H9 (cell line): ENCODE data around the gene AOC1. TPM values are rescaled to one million over a fixed set of nuclear protein-coding genes. Genes with fewer than 3 reads are reported as not detected.

Source experiments
- DNase-seq: peaks from one replicate; pipeline ENCODE4 v3.0.0-alpha.2; 2017
- H2AFZ ChIP-seq: one replicate; pipeline ENCODE4 v1.6.1; 2013; ENCODE audit warnings: mild to moderate bottlenecking, low read length, control low read depth, moderate library complexity
- H2AK5ac ChIP-seq: 2 replicates; pipeline ENCODE4 v1.6.1; 2013; ENCODE audit warnings: low read length, control low read depth, mixed read lengths; ENCODE audit not compliant: insufficient read length
- H2BK120ac ChIP-seq: one replicate; pipeline ENCODE4 v1.6.1; 2013; ENCODE audit warnings: low read depth, mild to moderate bottlenecking, low read length, control low read depth, inconsistent platforms; ENCODE audit not compliant: poor library complexity, severe bottlenecking
- H2BK12ac ChIP-seq: 2 replicates; pipeline ENCODE4 v1.6.1; 2013; ENCODE audit warnings: low read length, control low read depth, mixed read lengths, low read depth; ENCODE audit not compliant: insufficient read length
- H2BK15ac ChIP-seq: 2 replicates; pipeline ENCODE4 v1.6.1; 2013; ENCODE audit warnings: low read depth, low read length, control low read depth
- H2BK20ac ChIP-seq: one replicate; pipeline ENCODE4 v1.6.1; 2013; ENCODE audit warnings: low read depth, mild to moderate bottlenecking, low read length, control low read depth, inconsistent platforms; ENCODE audit not compliant: poor library complexity, severe bottlenecking
- H2BK5ac ChIP-seq: 2 replicates; pipeline ENCODE4 v1.6.1; 2013; ENCODE audit warnings: low read length, control low read depth, mixed read lengths; ENCODE audit not compliant: insufficient read length
- H3K14ac ChIP-seq: 2 replicates; pipeline ENCODE4 v1.6.1; 2013; ENCODE audit warnings: low read length, control low read depth; ENCODE audit not compliant: insufficient read depth
- H3K18ac ChIP-seq: 2 replicates; pipeline ENCODE4 v1.6.1; 2013; ENCODE audit warnings: low read depth, mild to moderate bottlenecking, mixed read lengths, low read length, control low read depth; ENCODE audit not compliant: insufficient read length
- H3K23ac ChIP-seq: 2 replicates; pipeline ENCODE4 v1.6.1; 2013; ENCODE audit warnings: low read length, control low read depth, mixed read lengths, low read depth; ENCODE audit not compliant: insufficient read length
- H3K23me2 ChIP-seq: 2 replicates; pipeline ENCODE4 v1.6.1; 2013; ENCODE audit warnings: low read depth, mild to moderate bottlenecking, mixed read lengths, low read length, control low read depth; ENCODE audit not compliant: insufficient read length, poor library complexity, severe bottlenecking
- H3K27ac ChIP-seq: 2 replicates; pipeline ENCODE4 v1.5.1; 2013; ENCODE audit warnings: low read length, control low read depth, mixed read lengths, low read depth; ENCODE audit not compliant: insufficient read length
- H3K27me3 ChIP-seq: 2 replicates; pipeline ENCODE4 v1.6.1; 2013; ENCODE audit warnings: low read length, control low read depth, inconsistent platforms; ENCODE audit not compliant: insufficient read depth
- H3K4ac ChIP-seq: 2 replicates; pipeline ENCODE4 v1.6.1; 2013; ENCODE audit warnings: low read depth, mild to moderate bottlenecking, control low read depth, inconsistent platforms, low read length, moderate library complexity
- H3K4me1 ChIP-seq: 2 replicates; pipeline ENCODE4 v1.6.1; 2013; ENCODE audit warnings: low read length, control low read depth, inconsistent platforms; ENCODE audit not compliant: insufficient read depth
- H3K4me2 ChIP-seq: 2 replicates; pipeline ENCODE4 v1.6.1; 2013; ENCODE audit warnings: low read length, control low read depth, mixed read lengths; ENCODE audit not compliant: insufficient read length, insufficient read depth
- H3K56ac ChIP-seq: 2 replicates; pipeline ENCODE4 v1.6.1; 2013; ENCODE audit warnings: low read depth, mild to moderate bottlenecking, mixed read lengths, low read length, control low read depth; ENCODE audit not compliant: insufficient read length
- H3K79me1 ChIP-seq: 2 replicates; pipeline ENCODE4 v1.6.1; 2013; ENCODE audit warnings: low read depth, mild to moderate bottlenecking, moderate library complexity, low read length, control low read depth, inconsistent platforms; ENCODE audit not compliant: insufficient read depth, poor library complexity, severe bottlenecking
- H3K79me2 ChIP-seq: 2 replicates; pipeline ENCODE4 v1.6.1; 2013; ENCODE audit warnings: low read length, control low read depth, inconsistent platforms; ENCODE audit not compliant: insufficient read depth
- H3K9ac ChIP-seq: 2 replicates; pipeline ENCODE4 v1.6.1; 2013; ENCODE audit warnings: low read length, control low read depth, mixed read lengths; ENCODE audit not compliant: insufficient read length; ENCODE audit errors: extremely low read depth
- H3K9me3 ChIP-seq: one replicate; pipeline ENCODE4 v1.6.1; 2013; ENCODE audit warnings: low read depth, low read length, inconsistent platforms; ENCODE audit not compliant: control insufficient read depth
- H3T11ph ChIP-seq: one replicate; pipeline ENCODE4 v1.6.1; 2013; ENCODE audit warnings: mild to moderate bottlenecking, low read length, control low read depth, inconsistent platforms
- H4K20me1 ChIP-seq: one replicate; pipeline ENCODE4 v1.6.1; 2013; ENCODE audit not compliant: control insufficient read depth, insufficient read length, insufficient read depth
- H4K5ac ChIP-seq: 2 replicates; pipeline ENCODE4 v1.6.1; 2013; ENCODE audit warnings: low read depth, mild to moderate bottlenecking, mixed read lengths, low read length, control low read depth; ENCODE audit not compliant: insufficient read length
- H4K8ac ChIP-seq: replicated peaks from 2 replicates; pipeline ENCODE4 v1.6.1; 2013; ENCODE audit warnings: low read length, control low read depth, mixed read lengths, low read depth; ENCODE audit not compliant: insufficient read length
- H4K91ac ChIP-seq: 2 replicates; pipeline ENCODE4 v1.6.1; 2013; ENCODE audit warnings: low read depth, mild to moderate bottlenecking, moderate library complexity, mixed read lengths, low read length, control low read depth; ENCODE audit not compliant: insufficient read length
- H3K27ac Mint-ChIP-seq, 3 experiments: 2 replicates in 2 of 3; 3 replicates in 1 of 3; pipeline ENCODE4 v1.8.0; 2020 to 2021; ENCODE audit warnings: mixed read lengths in 3 of 3, mild to moderate bottlenecking in 1 of 3, moderate library complexity in 1 of 3
- H3K27me3 Mint-ChIP-seq: 2 replicates; pipeline ENCODE4 v1.8.0; 2021; ENCODE audit warnings: low read depth, mild to moderate bottlenecking, moderate library complexity, mixed read lengths
- H3K36me3 Mint-ChIP-seq, 3 experiments: 2 replicates in 2 of 3; 3 replicates in 1 of 3; pipeline ENCODE4 v1.8.0; 2020 to 2021; ENCODE audit warnings: low read depth in 3 of 3, mixed read lengths in 3 of 3; ENCODE audit not compliant: insufficient read depth in 1 of 3
- H3K4me1 Mint-ChIP-seq, 2 experiments: 2 replicates each; pipeline ENCODE4 v1.8.0; 2020; ENCODE audit warnings: mixed read lengths in 2 of 2
- H3K4me3 Mint-ChIP-seq, 2 experiments: 2 replicates in 1 of 2; 3 replicates in 1 of 2; pipeline ENCODE4 v1.8.0; 2020 to 2021; ENCODE audit warnings: mild to moderate bottlenecking in 2 of 2, mixed read lengths in 2 of 2, moderate library complexity in 1 of 2
- H3K9me3 Mint-ChIP-seq, 2 experiments: 2 replicates in 1 of 2; 3 replicates in 1 of 2; pipeline ENCODE4 v1.8.0; 2020; ENCODE audit warnings: mild to moderate bottlenecking in 2 of 2, mixed read lengths in 2 of 2, moderate library complexity in 1 of 2
- CTCF ChIP-seq: fragments of 200-600 bp; sonication (generic); conservative IDR thresholded peaks from 3 replicates; pipeline ENCODE4 v1.8.0; 2021; ENCODE audit warnings: antibody characterized with exemption, mild to moderate bottlenecking
- WGBS: extraction: QIAGEN DNeasy Blood & Tissue Kit; methylation state at CpG from one replicate; pipeline ENCODE4 v1.1.7; 2013; ENCODE audit warnings: missing lambda C conversion rate, low lambda C conversion rate, mixed read lengths; ENCODE audit not compliant: insufficient read length; ENCODE audit errors: extremely low coverage; 5-methylcytosine and 5-hydroxymethylcytosine counted together
- total RNA-seq: library from RNA; stranded (reverse); gene quantifications from 2 replicates; pipeline ENCODE4 v1.2.1, GENCODE V29; 2021

Gene AOC1
- total RNA-seq, 1 experiment from 2014 or later, result 0.28 TPM

- Histone ChIP-seq H3K14ac (no peak overlapping the region), H2AK5ac (no peak overlapping the region), H2AFZ (no peak overlapping the region), H4K5ac (no peak overlapping the region), H3K9me3 (no peaks in the 10 kb centered on the region), H3K27me3 (no peaks in the 10 kb centered on the region; the same call in 1 of the 2 replicates), H2BK5ac (no peak overlapping the region), H2BK20ac (no peak overlapping the region), H3K4me1 (peaks cover 4% of the 10 kb centered on the region; the same call in 1 of the 2 replicates), H3K56ac (no peak overlapping the region), H3K4ac (no peak overlapping the region), H3K27ac (no peak overlapping the region), H3K4me2 (no peak overlapping the region), H3K79me2 (no peaks in the 10 kb centered on the region), H2BK120ac (no peak overlapping the region), H3T11ph (no peak overlapping the region), H4K91ac (no peak overlapping the region), H3K79me1 (no peaks in the 10 kb centered on the region), H3K23me2 (peaks cover 2% of the 10 kb centered on the region), H3K9ac (no peak overlapping the region), H3K23ac (no peak overlapping the region), H4K8ac (no peak overlapping the region), H3K18ac (no peak overlapping the region), H2BK12ac (no peak overlapping the region), H4K20me1 (no peaks in the 10 kb centered on the region), H2BK15ac (no peak overlapping the region)
- H3K9me3 Mint-ChIP-seq, result no peaks in the 10 kb centered on the region
- no peak for DNase-seq
- H3K27ac Mint-ChIP-seq, result no peak overlapping the region
- WGBS, result no CpG with 5 or more reads among the region's 14 CpGs
- peaks cover 20 to 30% of the 10 kb centered on the region in 2 experiments for H3K4me1 Mint-ChIP-seq
- no peak overlapping the region for H3K4me3 Mint-ChIP-seq
- peaks cover 84% of the 10 kb centered on the region for H3K27me3 Mint-ChIP-seq
- no peaks in the 10 kb centered on the region for H3K36me3 Mint-ChIP-seq
- TF ChIP-seq CTCF, result no peak
These were observed 50.0 kb downstream of the AOC1 start for GRCh38 chr7:150902078-150903033.
